Neural cell (in vitro differentiated cells): Measurements from ENCODE around the gene CDH4. TPM values are rescaled to one million over a fixed set of nuclear protein-coding genes. Genes with fewer than 3 reads are reported as not detected.

ENCODE experiments used
- H2AFZ ChIP-seq: fragments of 200-600, 300-800 bp; sonication (generic), shearing (Covaris generic); 2 replicates; pipeline ENCODE4 v1.6.0; 2014; ENCODE audit warnings: low read depth, mild to moderate bottlenecking, antibody characterized with exemption, low read length, moderate library complexity
- H3F3A ChIP-seq: fragments of 200-600 bp; shearing (Covaris generic); 2 replicates; pipeline ENCODE4 v1.6.1; 2016; ENCODE audit warnings: mild to moderate bottlenecking, moderate library complexity, mixed read lengths, antibody characterized with exemption, low read length; ENCODE audit not compliant: insufficient read depth, poor library complexity, severe bottlenecking
- H3K27ac ChIP-seq: fragments of 200-600, 300-800 bp; sonication (generic), shearing (Covaris generic); 2 replicates; pipeline ENCODE4 v1.5.1; 2014; ENCODE audit warnings: mild to moderate bottlenecking, low read length, moderate library complexity
- H3K27me3 ChIP-seq: fragments of 300-800, 200-600 bp; sonication (generic), shearing (Covaris generic); 2 replicates; pipeline ENCODE4 v1.6.0; 2014; ENCODE audit warnings: mild to moderate bottlenecking, low read depth, low read length, moderate library complexity; ENCODE audit not compliant: insufficient read depth
- H3K36me3 ChIP-seq: fragments of 300-800, 200-600 bp; sonication (generic), shearing (Covaris generic); 2 replicates; pipeline ENCODE4 v1.5.1; 2014; ENCODE audit warnings: mild to moderate bottlenecking, antibody characterized with exemption, low read length, moderate library complexity; ENCODE audit not compliant: insufficient read depth
- H3K4me2 ChIP-seq: fragments of 300-800, 200-600 bp; sonication (generic), shearing (Covaris generic); 2 replicates; pipeline ENCODE4 v1.6.0; 2014; ENCODE audit warnings: mild to moderate bottlenecking, low read length
- H3K4me3 ChIP-seq: fragments of 300-800, 200-600 bp; sonication (generic), shearing (Covaris generic); 2 replicates; pipeline ENCODE4 v1.5.1; 2014; ENCODE audit warnings: mild to moderate bottlenecking, low read length, moderate library complexity
- H3K79me2 ChIP-seq: fragments of 200-600 bp; shearing (Covaris generic); replicated peaks from 2 replicates; pipeline ENCODE4 v1.6.0; 2014; ENCODE audit warnings: mild to moderate bottlenecking, low read length, moderate library complexity; ENCODE audit not compliant: insufficient read depth
- H3K9ac ChIP-seq: fragments of 300-800, 200-600 bp; sonication (generic), shearing (Covaris generic); 2 replicates; pipeline ENCODE4 v1.6.1; 2016; ENCODE audit warnings: mild to moderate bottlenecking, low read length, mixed read lengths
- H3K9me2 ChIP-seq: fragments of 200-600 bp; shearing (Covaris generic); 2 replicates; pipeline ENCODE4 v1.6.1; 2016; ENCODE audit warnings: mild to moderate bottlenecking, low read length, mixed read lengths; ENCODE audit not compliant: insufficient read depth
- H3K9me3 ChIP-seq: fragments of 200-600, 300-800 bp; sonication (generic), shearing (Covaris generic); 2 replicates; pipeline ENCODE4 v1.6.1; 2016; ENCODE audit warnings: mild to moderate bottlenecking, mixed run types, low read length, moderate library complexity, mixed read lengths
- H4K20me1 ChIP-seq: fragments of 200-600 bp; shearing (Covaris generic); 2 replicates; pipeline ENCODE4 v1.6.1; 2016; ENCODE audit warnings: mild to moderate bottlenecking, mixed run types; ENCODE audit not compliant: insufficient read depth
- EP300 ChIP-seq: fragments of 450-650 bp; conservative IDR thresholded peaks from 2 replicates; pipeline ENCODE4 v1.6.1; 2014; ENCODE audit warnings: antibody characterized with exemption, mild to moderate bottlenecking, moderate library complexity; ENCODE audit not compliant: poor library complexity, severe bottlenecking
- EZH2 ChIP-seq: fragments of 200-600, 300-800 bp; shearing (Covaris generic), sonication (generic); IDR thresholded peaks from 2 replicates; pipeline ENCODE4 v1.6.1; 2014; ENCODE audit warnings: antibody characterized with exemption, low read length, borderline replicate concordance, mild to moderate bottlenecking; ENCODE audit not compliant: insufficient read depth, poor library complexity, severe bottlenecking
- MXI1 ChIP-seq: fragments of 450-650 bp; conservative IDR thresholded peaks from 2 replicates; pipeline ENCODE4 v1.6.1; 2014; ENCODE audit warnings: antibody characterized with exemption, mild to moderate bottlenecking; ENCODE audit not compliant: poor library complexity, severe bottlenecking
- POLR2AphosphoS5 ChIP-seq: IDR thresholded peaks from 2 replicates; pipeline ENCODE4 v1.6.1; 2012
- RAD21 ChIP-seq: fragments of 450-650 bp; conservative IDR thresholded peaks from 2 replicates; pipeline ENCODE4 v1.6.1; 2014; ENCODE audit warnings: antibody characterized with exemption, mild to moderate bottlenecking, moderate library complexity
- SMC3 ChIP-seq: fragments of 450-650 bp; conservative IDR thresholded peaks from 2 replicates; pipeline ENCODE4 v1.6.1; 2014; ENCODE audit warnings: antibody characterized with exemption, mild to moderate bottlenecking, moderate library complexity; ENCODE audit not compliant: poor library complexity
- TAF1 ChIP-seq: IDR thresholded peaks from 2 replicates; pipeline ENCODE4 v1.6.1; 2012; ENCODE audit warnings: low read depth
- polyA plus RNA-seq: library from polyadenylated mRNA; depleted of rRNA; stranded (reverse); fragments of >200 nt; gene quantifications from 2 replicates; pipeline ENCODE4 v1.2.3, GENCODE V29; 2014
- TF ChIP-seq, protein P1 (sequence below): fragments of 450-650 bp; IDR thresholded peaks from 2 replicates; pipeline ENCODE4 v1.5.1; 2014; ENCODE audit warnings: antibody characterized with exemption, mild to moderate bottlenecking, moderate library complexity; ENCODE audit not compliant: poor library complexity, severe bottlenecking
- TF ChIP-seq, protein P2 (sequence below): IDR thresholded peaks from 2 replicates; pipeline ENCODE4 v1.6.1; 2012; ENCODE audit warnings: borderline replicate concordance

The CDH4 gene
- polyA plus RNA-seq, 1 donor from 2014 or later: 24.6 TPM

GRCh38 chr20:61803915-61804751 is 552.1 kb downstream of the CDH4 start:
- Histone ChIP-seq H3K27ac (no peak overlapping the region), H3K4me2 (no peak overlapping the region), H2AFZ (no peak overlapping the region), H3K36me3 (no peaks in the 10 kb centered on the region), H3K9ac (no peak overlapping the region), H3K79me2 (no peaks in the 10 kb centered on the region), H4K20me1 (no peaks in the 10 kb centered on the region), H3K27me3 (no peaks in the 10 kb centered on the region), H3K4me3 (no peak overlapping the region), H3K9me3 (no peaks in the 10 kb centered on the region), H3F3A (no peaks in the 10 kb centered on the region), H3K9me2 (no peaks in the 10 kb centered on the region)
- TF ChIP-seq, protein P1, sequence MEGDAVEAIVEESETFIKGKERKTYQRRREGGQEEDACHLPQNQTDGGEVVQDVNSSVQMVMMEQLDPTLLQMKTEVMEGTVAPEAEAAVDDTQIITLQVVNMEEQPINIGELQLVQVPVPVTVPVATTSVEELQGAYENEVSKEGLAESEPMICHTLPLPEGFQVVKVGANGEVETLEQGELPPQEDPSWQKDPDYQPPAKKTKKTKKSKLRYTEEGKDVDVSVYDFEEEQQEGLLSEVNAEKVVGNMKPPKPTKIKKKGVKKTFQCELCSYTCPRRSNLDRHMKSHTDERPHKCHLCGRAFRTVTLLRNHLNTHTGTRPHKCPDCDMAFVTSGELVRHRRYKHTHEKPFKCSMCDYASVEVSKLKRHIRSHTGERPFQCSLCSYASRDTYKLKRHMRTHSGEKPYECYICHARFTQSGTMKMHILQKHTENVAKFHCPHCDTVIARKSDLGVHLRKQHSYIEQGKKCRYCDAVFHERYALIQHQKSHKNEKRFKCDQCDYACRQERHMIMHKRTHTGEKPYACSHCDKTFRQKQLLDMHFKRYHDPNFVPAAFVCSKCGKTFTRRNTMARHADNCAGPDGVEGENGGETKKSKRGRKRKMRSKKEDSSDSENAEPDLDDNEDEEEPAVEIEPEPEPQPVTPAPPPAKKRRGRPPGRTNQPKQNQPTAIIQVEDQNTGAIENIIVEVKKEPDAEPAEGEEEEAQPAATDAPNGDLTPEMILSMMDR: no peak
- TF ChIP-seq RAD21: no peak
- TF ChIP-seq, protein P2, sequence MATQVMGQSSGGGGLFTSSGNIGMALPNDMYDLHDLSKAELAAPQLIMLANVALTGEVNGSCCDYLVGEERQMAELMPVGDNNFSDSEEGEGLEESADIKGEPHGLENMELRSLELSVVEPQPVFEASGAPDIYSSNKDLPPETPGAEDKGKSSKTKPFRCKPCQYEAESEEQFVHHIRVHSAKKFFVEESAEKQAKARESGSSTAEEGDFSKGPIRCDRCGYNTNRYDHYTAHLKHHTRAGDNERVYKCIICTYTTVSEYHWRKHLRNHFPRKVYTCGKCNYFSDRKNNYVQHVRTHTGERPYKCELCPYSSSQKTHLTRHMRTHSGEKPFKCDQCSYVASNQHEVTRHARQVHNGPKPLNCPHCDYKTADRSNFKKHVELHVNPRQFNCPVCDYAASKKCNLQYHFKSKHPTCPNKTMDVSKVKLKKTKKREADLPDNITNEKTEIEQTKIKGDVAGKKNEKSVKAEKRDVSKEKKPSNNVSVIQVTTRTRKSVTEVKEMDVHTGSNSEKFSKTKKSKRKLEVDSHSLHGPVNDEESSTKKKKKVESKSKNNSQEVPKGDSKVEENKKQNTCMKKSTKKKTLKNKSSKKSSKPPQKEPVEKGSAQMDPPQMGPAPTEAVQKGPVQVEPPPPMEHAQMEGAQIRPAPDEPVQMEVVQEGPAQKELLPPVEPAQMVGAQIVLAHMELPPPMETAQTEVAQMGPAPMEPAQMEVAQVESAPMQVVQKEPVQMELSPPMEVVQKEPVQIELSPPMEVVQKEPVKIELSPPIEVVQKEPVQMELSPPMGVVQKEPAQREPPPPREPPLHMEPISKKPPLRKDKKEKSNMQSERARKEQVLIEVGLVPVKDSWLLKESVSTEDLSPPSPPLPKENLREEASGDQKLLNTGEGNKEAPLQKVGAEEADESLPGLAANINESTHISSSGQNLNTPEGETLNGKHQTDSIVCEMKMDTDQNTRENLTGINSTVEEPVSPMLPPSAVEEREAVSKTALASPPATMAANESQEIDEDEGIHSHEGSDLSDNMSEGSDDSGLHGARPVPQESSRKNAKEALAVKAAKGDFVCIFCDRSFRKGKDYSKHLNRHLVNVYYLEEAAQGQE: no peak
- TF ChIP-seq POLR2AphosphoS5: no peak

GRCh38 chr20:61804752-61805295 is 552.8 kb downstream of the CDH4 start:
- Histone ChIP-seq H3K4me2 (no peak overlapping the region), H3K9me3 (no peaks in the 10 kb centered on the region), H3K9ac (no peak overlapping the region), H3K79me2 (no peaks in the 10 kb centered on the region), H3K36me3 (no peaks in the 10 kb centered on the region), H3K4me3 (no peak overlapping the region), H3K27me3 (no peaks in the 10 kb centered on the region), H3K9me2 (no peaks in the 10 kb centered on the region), H2AFZ (no peak overlapping the region), H3K27ac (no peak overlapping the region), H3F3A (no peaks in the 10 kb centered on the region), H4K20me1 (no peaks in the 10 kb centered on the region)
- TF ChIP-seq EZH2: no peak
- TF ChIP-seq, protein P1: no peak
- no peak for TF ChIP-seq SMC3
- no peak for TF ChIP-seq TAF1
- TF ChIP-seq RAD21: no peak
- TF ChIP-seq MXI1: no peak
- TF ChIP-seq POLR2AphosphoS5: no peak
- TF ChIP-seq EP300: no peak
- TF ChIP-seq, protein P2: no peak
